ENCODE measurements around the gene PCDHGA7. TPM values are rescaled to one million over a fixed set of nuclear protein-coding genes. Genes with fewer than 3 reads are reported as not detected.

Gene PCDHGA7
- total RNA-seq, 2 experiments from 2014 or later, result not detected

- Mint-ChIP-seq H3K4me3 (no peak overlapping the region), H3K27me3 (peaks cover 89% of the 10 kb centered on the region), H3K4me1 (ENCODE audit: low read depth) (peaks cover 11% of the 10 kb centered on the region), H3K36me3 (ENCODE audit: low read depth) (peaks cover 36% of the 10 kb centered on the region), H3K27ac (no peak overlapping the region), H3K9me3 (peaks cover 25% of the 10 kb centered on the region)
- Histone ChIP-seq H3K4me3 (ENCODE audit: low read length) (no peak overlapping the region), H3K27ac (ENCODE audit: low read depth in 1 of 2, low read length in 2 of 2) (no peak overlapping the region), H3K9me3 (ENCODE audit: control insufficient read depth in 1 of 2, insufficient read depth in 1 of 2, low read length in 2 of 2) (peaks cover 38 to 55% of the 10 kb centered on the region in 2 experiments), H3K27me3 (ENCODE audit: control insufficient read depth in 1 of 2, insufficient read depth in 2 of 2, low read length in 2 of 2) (peaks cover 62 to 79% of the 10 kb centered on the region in 2 experiments), H3K4me1 (ENCODE audit: insufficient read depth, low read length) (peaks cover 8% of the 10 kb centered on the region), H3K36me3 (ENCODE audit: insufficient read depth, low read length) (no peaks in the 10 kb centered on the region)
- ChIA-PET POLR2A (no interaction called here), CTCF (no interaction called here)
- TF ChIP-seq CTCF (IDR thresholded peaks at IDR 0.05), result no peak
- intact Hi-C loops (cut with DNase I, micrococcal nuclease), result loop anchor here (10.0 kb wide), 2 partner anchors 49 to 141 kb away; partner anchors contain the start of genes PCDHB14 (in 1 of the 2), PCDHGA10 (in 1 of the 2) and PCDHGB7 (in 1 of the 2)
- DNase-seq (no peak), ATAC-seq (ENCODE audit: poor library complexity) (no peak)
Observed at GRCh38 chr5:141366016-141366896, 16.3 kb upstream of the PCDHGA7 start.

GRCh38 chr5:141369994-141370848 is 12.3 kb upstream of the PCDHGA7 start, which contains the start of gene PCDHGB3:
PCDHGB3 (plus strand) TSS chr5:141370242; CDS start chr5:141370395, 153 bp downstream.
- Mint-ChIP-seq H3K4me3 (peak within 1 kb of the TSS; percentile 80), H3K27me3 (peaks cover 91% of the 10 kb centered on the region), H3K4me1 (ENCODE audit: low read depth) (peaks cover 11% of the 10 kb centered on the region), H3K9me3 (peaks cover 21% of the 10 kb centered on the region), H3K36me3 (ENCODE audit: low read depth) (peaks cover 34% of the 10 kb centered on the region), H3K27ac (no peak within 1 kb of the TSS)
- H3K27ac ChIP-seq (ENCODE audit: low read depth in 1 of 2, low read length in 2 of 2), result no peak within 1 kb of the TSS
- H3K27me3 ChIP-seq (ENCODE audit: control insufficient read depth in 1 of 2, insufficient read depth in 2 of 2, low read length in 2 of 2), result peaks cover 71 to 76% of the 10 kb centered on the region in 2 experiments
- DNase-seq (peak in 9 of 14 experiments; percentile 4 to 61 (median 28)), ATAC-seq (ENCODE audit: poor library complexity) (peak; percentile 83)
- H3K4me3 ChIP-seq (ENCODE audit: low read length), result peak within 1 kb of the TSS; percentile 36
- H3K4me1 ChIP-seq (ENCODE audit: insufficient read depth, low read length), result peaks cover 8% of the 10 kb centered on the region
- H3K9me3 ChIP-seq (ENCODE audit: control insufficient read depth in 1 of 2, insufficient read depth in 1 of 2, low read length in 2 of 2), result peaks cover 51 to 57% of the 10 kb centered on the region in 2 experiments
- ChIA-PET CTCF (interaction anchor here (0.5 to 2.7 kb wide), 13 partner anchors 10 to 312 kb away, joined by 3 to 13 read pairs (median 4); partner anchors contain the start of genes PCDHGA12, PCDHGB1, PCDHGB2 and PCDHGB5), POLR2A (interaction anchor here (1.6 kb wide), 1 partner anchor 50 kb away, joined by 9 read pairs; the partner anchor contains the start of gene TAF7)
- intact Hi-C loops (cut with DNase I, micrococcal nuclease), result loop anchor here (10.0 kb wide), 2 partner anchors 45 to 145 kb away; partner anchors contain the start of genes PCDHB14 (in 1 of the 2), PCDHGA10 (in 1 of the 2) and PCDHGB7 (in 1 of the 2)
- no peak for TF ChIP-seq CTCF (IDR thresholded peaks at IDR 0.05)
- H3K36me3 ChIP-seq (ENCODE audit: insufficient read depth, low read length), result no peaks in the 10 kb centered on the region
